Stimulated activated CD8-positive, alpha-beta memory T cell treated with anti-CD3 and anti-CD28 coated beads, Interleukin-4, amount 100 ng/mL, for 48 hours (primary cell): ENCODE data around the gene TEDC2.
A peak's percentile ranks its signal among the peaks of the same experiment; 100 is the strongest.

ENCODE experiments used
- DNase-seq: peaks from one replicate; pipeline ENCODE4 v3.0.0-alpha.2; 2020

TEDC2 gene

DNA sequence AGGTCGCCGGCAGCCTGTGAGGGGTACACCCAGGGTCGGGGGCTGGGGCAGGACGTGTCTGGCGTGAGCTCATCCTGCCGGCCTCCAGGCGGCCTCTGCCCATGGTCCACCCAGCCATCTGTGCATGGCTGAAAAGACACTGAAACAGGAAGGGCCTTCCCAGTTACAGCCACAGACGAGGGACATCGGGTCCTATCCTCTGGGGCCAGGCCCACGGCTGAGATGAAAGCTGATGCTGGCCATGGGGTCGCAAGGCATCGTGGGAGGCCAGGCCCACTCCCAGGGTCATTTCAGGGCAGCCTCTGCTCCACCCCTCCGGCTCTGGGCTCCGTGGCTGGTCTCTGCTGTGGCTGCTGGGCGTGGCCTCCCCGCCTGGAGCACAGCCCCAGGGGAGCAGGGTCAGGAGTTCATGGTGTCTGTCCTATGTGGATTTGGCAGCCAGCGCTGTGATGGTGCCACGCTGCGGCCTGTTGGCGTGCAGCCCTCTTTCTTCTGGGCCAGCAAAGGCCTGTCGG lies 37.3 kb downstream of the TEDC2 start:
- DNase-seq, result no peak

DNA sequence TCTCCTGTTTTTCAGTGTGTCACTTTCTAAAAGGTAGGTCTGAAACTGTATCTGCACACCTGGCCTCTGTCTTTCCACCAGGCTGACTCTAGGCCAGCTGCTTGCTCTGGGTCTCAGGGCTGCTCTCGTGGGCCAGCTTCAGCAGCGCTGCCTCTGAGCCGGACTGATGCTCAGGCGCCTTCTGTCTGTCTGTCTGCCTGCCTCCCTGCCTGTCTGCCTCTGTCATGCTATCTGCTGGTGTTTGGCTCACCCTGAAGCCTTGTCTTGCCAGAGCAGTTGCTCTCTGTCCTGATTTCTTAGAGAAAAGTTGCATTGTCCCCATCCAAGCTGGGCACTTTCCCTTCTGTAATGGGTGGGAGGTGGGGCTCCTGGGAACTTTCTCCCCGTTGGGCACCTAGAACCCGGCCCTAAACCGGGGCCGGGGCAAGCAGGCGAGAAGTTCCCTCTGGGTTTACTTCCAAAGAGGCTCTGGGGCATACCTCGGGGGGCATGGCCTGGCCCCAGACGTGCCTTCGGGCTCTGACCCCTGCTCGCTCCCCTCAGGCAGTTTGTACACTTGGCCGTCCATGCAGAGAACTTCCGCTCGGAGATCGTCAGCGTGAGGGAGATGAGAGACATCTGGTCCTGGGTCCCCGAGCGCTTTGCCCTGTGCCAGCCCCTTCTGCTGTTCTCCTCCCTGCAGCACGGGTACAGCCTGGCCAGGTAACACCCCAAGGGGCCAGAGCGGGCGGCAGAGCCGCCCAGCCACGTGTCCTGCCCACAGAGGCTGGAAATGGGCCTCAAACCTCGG lies 38.0 kb downstream of the TEDC2 start:
- no peak for DNase-seq

DNA sequence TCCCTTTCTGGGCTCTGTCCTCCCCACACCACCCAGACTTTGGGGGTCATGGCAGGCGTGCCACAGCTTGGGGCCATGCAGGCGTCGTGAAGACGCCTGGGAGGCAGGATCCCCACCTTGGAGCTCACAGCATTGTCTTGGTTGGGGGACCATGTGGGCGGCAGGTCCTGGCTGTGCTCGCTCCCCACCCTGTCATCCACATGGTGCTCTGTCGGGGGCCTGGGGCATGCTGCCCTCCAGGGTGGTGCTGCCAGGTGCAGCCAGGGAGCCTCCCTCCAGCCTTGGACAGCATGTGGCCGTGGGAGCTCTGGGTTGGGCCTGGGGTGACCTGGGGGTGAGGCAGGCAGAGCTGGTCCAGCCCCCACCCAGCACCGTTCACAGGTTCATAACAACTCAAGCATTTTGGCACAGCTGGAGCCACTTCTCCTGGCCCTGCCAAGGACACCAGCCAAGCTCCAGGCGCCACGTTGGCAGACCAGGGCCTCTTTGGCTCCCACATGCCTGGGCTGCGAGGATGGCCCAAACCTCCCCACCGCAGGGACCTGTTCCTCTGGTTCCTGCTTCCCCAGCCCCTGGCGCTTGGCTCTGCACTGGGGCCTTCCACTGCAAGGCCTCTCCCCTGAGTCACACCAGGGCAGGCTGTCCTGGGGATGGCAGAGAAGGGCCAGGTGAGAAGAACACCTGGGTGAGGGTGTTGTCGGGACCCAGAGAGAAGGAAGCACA lies 38.8 kb downstream of the TEDC2 start:
- DNase-seq, result no peak

DNA sequence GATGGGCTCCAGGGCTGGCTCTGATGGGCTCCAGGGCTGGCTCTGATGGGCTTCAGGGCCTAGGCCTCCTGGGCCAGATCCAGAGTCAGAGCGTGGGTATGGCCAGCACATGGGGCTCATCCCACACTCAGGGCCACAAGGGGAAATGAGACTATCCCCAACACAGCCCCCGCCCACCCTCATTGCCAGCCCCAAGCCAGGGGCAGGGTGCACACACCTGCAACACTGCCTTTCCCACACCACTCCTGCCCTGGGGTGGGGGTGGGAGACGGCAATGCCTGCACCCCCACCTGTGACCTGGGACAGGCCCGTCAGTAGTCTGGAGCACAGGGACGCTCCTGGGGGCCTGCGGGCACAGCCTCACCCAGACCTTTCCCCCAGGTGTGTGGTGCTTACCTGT lies 39.5 kb downstream of the TEDC2 start:
- no peak for DNase-seq

DNA sequence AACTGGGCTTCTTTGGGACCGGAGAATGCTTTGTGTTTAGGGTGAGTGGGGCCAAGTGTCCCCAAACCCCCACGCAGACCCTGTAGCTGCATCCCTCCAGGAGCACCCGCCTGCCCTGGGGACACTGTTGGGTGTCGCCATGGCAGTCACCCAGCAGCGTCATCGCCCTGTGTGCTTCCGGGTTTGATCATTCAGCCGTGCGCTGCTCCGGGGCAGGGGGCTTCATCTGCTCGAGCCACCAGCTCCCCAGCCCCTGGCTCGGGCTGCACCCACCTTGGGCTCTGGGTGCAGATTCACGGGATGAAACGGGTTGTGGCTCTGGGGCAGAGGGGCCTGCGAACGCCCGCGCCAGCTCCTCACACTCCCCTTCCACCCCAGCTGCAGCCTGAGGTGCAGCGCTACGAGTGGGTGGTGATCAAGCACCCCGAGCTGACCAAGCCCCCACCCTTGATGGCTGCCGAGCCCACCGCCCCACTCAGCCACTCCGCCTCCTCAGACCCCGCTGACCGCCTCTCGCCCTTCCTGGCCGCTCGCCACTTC lies 40.1 kb downstream of the TEDC2 start:
- no peak for DNase-seq

DNA sequence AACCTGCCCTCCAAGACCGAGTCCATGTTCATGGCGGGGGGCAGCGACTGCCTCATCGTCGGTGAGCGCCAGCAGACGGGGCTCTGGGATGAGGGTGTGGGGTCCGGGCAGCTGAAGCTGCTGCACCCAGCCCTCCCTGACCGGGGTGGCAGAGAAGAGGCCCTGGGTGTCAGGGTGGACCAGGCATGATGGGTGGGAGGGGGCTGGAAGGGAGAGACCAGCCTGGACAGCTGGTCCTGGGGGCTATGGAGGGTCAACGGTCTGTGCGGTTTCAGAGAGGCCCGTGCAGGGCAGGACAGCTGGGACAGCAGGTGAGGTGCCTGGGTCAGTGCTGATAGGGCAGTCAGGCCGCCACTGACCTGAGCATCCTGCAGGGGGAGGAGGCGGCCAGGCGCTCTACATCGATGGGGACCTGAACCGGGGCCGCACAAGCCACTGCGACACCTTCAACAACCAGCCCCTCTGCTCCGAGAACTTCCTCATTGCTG lies 40.6 kb downstream of the TEDC2 start:
- DNase-seq, result no peak

DNA sequence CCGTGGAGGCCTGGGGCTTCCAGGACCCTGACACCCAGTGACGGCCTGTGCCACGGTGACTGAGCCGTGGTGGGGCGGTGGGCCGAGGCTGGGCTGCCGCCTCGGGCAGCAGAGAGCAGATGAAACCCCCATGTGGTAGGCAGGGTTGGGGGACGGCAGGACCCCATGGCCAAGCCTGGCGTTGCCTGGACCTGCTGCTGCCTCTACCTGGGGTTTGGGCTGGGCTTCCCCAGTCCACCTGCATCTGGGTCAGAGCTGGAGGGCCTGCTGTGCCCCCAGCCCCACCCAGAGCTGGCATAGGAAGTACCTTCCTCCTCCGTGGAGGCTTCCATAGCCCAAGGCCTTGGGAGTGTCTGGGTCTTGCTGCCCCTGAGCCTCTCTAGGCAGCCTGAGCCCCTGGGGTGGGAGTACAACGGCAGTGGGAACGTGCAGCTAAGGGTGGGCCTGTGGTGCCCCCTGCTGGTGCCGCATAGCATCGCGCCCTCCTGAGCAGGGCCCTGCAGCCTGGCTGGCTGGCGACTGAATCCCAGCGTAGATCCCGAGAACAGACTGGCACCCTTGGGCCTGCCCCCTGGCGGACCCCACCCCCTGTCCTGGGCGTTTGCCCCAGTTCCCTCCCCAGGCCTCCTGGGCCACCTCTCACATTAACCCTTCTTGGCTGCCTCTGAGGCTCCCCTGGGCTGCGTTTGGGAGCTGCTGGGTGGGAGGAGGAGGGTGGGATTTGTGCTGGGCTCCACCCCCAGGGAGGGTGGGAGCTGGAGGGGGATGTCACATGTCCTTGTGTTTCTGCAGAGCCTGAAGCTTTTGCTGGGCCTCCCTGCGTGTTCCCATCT lies 41.2 kb downstream of the TEDC2 start:
- peak; percentile 91 for DNase-seq

DNA sequence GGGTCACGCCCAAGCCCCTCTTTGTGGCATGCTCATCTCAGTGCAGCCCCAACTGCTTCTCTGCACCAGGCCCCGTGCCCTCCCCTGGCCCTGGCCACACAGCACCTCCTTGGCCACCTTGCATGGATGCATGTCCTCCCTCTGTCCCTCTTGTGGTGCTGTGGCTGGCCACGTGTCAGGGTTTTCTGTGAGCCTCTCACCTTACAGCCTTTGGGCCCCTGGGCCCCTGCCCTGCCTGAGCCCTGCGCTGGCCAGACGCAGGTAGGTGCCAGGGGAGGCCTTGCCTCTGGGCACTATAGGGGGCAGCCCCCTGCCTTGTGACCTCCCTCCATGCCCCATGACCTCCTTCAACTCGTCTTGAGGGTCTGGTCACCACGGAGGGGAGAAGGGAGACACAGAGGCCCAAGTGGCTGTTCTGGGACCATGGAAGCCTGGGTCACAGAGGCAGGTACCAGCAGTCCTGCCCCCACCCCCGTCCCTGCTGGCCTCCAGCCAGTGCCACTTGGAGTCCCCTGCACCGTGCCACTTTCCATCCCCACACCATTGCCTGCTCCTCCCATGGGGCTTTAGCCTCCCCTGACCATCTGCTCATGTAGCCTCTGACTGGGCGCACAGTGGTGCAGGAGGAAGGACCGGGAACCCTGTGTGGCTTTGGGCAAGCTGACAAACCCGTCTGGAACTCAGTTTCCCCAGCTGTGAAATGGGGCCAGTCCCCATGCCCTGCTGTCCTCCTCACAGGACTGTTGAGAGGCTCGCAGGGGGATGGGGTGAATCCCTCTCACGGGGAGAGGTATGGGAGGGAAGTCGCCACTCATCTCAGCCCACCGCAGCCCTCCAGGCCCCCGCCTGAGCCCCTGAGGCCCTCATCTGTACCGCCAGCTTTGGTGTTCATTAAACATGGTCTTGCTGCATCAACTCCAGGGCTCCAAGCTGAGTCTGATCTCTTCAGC lies 42.3 kb downstream of the TEDC2 start:
- no peak for DNase-seq

DNA sequence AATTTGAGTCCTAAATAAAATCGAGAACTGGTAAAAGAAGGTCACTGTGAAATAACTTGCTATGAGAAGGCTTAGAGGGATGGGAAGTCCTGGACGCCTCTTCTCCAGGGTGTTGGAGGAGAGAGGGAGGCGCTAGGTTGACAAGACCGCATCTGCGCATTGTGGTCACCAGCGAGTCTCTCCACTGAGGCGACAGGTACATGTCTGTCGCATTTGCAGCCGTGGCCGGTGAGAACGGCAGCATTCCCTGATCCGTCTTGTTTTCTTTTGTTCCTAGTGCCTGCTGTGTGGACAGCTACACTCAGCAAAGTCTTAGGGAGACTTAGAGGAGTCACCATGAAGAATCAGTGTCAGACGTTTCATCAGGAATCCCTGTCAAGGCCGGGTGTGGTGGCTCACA lies 45.8 kb downstream of the TEDC2 start:
- DNase-seq, result no peak

DNA sequence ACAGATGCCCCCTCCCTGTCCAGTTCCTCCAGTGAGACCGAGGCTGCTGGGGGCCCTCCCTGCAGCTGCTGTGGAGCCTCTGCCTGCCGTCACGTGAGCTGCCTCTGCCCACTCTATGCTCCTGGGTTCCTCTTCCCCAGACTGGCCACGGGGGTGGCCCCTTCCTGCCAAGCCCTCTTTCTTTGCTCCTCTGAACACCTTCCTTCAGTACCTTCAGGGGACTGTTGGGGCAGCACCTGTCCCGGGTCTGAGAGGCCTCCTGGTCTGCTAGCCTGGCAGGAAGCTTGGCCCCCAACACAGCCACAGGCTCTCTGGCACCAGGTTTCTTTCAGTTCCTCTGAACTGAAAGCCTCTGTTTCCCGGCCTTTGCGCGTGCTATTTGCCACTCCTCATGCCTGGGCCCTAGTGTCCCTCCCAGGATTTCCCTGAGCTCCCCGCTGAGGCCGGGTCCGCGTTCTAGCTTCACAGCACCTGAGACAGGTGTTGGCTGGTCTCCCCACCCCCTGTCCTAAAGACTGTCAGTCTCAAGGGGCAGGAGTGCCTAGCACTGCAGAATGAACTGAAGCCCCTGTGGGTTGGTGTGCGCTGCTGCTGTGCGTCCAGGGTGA lies 47.2 kb downstream of the TEDC2 start:
- no peak for DNase-seq

DNA sequence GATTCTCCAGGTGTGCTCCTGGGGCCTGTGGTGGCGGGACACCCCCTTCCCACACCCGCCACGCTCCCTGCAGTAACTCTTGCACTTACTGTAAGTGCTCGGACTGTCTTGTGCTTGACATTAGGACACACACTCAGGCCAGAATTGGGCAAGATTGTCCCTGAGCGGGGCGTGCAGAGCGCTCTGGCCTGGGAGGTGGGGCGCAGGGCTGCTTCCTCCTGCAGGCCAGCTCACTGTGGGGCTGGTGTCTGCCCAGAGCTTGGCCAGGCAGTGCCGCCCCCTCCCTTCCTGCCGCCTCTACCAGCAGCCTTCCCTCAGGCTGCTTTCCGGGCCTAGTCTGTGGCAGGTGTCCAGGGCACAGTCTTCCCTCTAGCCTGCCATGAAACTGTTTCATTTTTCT lies 47.8 kb downstream of the TEDC2 start:
- DNase-seq, result no peak

DNA sequence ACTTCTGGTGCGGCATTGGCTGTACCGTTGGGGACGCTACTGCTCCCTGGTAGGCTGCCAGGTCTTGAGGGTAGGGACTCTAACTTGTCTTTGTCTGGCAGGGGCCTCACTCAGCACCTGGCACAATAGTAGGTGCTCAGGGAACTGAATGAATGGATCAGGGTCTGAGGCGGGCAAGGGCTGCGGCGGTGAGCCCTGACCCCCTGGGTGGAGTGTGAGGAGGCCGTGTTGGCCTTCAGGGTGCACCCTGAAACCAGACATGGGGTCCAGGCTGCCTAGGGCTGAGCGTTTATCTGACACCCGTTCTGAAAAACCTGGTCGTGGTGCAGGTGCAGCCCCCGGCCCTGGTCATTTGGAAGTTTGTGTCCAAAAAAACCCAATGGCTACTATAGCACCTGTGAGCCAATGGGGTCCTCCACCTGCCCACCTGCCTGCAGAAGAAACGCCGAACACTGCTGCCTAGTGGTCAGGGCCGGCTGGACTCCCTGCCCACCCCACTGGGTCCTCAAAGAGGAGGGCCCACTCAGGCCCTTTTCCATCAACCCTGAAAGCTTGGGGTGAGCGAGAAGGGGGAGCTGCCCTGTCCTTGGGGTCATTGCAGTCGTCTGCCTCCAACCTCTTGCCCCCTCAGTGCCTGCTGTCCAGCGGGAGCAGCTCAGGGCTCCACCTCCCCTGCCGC lies 49.0 kb downstream of the TEDC2 start:
- no peak for DNase-seq

DNA sequence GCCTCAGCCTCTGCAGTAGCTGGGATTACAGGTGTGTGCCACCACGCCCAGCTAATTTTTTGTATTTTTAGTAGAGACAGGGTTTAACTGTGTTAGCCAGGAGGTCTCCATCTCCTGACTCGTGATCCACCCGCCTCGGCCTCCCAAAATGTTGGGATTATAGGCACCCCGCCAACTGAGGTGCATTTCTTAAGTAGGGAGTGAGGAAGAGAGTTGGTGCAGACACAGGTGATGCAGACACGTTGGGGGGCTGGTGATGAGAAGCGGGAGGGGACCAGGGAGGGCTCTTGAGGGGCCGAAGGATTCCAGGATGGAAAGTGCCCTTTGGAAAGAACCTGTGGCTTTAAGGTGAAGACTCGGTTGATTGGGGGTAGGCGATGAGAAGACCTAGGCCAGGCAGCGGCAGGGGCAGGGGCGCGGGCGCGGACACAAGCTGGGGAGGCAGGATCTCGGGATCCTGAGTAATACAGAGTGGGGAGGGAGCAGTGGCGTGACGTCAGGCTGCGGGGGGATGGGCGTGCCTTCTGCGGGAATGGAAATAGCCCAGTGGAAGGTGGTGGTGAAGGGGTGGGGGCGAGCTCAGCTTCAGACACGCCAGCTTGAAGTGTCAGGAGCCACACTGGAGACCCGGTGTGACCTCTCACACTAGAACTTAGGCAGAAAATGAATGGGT lies 51.4 kb downstream of the TEDC2 start:
- no peak for DNase-seq

DNA sequence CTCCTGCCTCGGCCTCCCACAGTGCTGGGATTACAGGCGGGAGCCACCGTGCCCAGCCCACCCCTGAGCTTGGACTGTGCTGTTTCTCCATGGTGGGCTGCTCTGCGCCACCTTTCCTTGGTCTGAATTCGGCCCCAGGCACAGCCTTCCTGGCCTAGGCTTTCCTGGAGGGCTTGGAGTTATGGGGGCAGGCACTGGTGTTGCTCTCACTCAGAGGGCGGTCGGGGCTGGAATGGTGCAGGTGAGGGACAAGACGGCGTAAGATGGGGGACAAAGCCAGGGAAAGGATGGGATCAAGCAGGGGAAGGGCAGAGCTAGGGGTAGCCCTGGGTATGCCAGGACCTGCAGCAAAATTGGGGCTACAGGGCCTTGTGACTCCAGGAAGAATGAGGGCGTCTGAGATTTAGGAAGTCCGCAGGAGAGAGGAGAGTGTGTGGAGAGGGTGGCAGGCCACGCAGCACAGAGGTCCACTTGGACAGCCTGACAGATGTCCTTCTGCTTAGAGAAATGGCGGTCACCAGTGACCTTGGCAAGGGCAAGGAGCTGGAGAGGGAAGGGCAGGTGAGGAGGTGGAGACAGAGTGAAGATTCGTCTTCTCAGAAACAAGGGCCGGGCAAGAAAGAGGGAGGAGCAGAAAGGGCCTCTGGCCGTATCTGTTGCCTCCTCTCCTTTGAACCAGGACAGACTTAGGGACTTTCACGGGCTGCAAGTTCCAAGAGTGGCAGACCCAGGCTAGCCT lies 52.3 kb downstream of the TEDC2 start:
- DNase-seq, result no peak

DNA sequence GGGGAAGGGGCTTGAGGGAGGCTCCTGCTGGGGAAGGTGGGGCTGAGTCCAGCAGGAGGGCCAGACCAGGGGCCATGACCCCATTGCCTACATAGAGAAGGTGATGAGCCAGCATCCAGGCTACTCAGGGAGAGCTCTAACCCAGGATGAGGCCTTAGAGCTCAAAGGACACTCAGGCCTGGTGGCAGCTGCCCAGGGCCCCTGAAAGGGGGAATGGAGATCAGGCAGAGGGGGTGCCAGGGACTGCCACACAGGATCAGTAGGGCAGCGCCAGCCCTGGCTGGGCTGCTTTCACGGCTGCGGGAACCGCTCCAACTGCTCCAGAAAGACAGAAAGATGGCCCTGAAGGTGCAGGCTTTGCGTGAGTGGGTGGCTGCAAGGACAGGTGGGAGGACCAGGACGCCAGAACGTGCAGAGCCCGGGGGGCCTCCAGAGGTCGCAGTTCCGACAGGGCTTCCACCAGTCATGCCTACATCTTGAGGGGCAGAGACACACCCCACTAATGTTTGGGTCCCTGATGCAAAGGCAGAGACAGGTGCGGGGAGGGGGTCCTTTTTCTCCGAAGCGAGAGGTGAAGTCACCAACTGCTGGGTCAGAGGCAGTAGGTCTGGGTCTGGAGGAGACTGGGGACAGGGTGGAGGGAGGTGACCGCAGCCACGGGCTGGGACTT lies 53.0 kb downstream of the TEDC2 start:
- no peak for DNase-seq

DNA sequence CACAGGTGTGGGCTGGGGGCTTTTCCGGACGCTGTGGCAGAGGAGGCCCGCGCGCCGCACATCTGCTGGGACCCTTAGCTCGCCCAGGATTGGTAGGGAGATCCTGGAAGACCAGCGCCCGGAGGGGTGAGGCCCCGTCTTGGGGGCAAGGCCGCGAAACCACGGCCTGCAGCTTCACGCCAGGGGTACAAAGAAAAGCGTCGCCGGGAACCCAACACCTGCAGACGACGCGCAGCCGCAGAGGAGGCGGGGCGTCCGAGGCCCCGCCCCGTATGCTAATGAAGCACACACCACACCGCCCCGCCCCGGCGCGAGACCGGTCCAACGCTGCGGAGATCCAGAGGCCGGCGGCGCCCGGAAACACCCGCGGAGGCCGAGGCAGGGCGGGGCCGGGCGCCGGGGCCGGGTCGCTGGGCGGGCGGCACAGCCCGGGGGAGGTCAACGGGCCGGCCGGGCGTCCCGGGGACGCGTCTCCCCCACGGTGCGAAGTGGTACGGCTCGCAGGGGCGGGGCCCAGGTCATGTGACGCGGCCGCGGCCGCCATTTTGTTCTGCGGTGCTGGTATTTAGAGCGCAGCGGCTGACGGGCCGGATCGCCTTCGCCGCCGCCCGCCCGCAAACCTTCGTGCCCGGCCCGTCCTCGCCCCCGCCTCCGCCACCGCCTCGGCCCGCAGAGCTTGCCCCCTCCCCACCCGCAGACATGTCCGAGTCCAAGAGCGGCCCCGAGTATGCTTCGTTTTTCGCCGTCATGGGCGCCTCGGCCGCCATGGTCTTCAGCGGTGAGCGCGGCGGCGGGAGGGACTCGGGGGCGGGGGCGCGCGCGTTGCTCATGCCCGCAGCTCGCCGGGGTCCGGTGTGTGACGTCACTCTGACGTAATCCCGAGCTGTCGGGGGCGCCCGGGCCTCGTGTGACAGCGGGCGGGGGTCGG lies 53.8 kb downstream of the TEDC2 start, which contains the start of gene ATP6V0C:
TSS of gene ATP6V0C (plus strand) at position 548 of the 928 bp plus-strand sequence. CDS start at position 700, 152 bp downstream.
- DNase-seq, result peak; percentile 92
